Neutrophil (primary cell): ENCODE results near the gene HK1.

Source experiments
- H3K27ac ChIP-seq: fragments of 200-600 bp; sonication (generic); 2 replicates; pipeline ENCODE4 v1.5.1; 2016; ENCODE audit warnings: mild to moderate bottlenecking, moderate library complexity
- H3K27me3 ChIP-seq: fragments of 200-600 bp; sonication (generic); 2 replicates; pipeline ENCODE4 v1.6.0; 2016; ENCODE audit warnings: mild to moderate bottlenecking
- H3K36me3 ChIP-seq: fragments of 200-600 bp; sonication (generic); 2 replicates; pipeline ENCODE4 v1.5.1; 2017
- H3K4me1 ChIP-seq, 2 experiments: fragments of 200-600 bp in 1 of 2; sonication (generic) in 1 of 2; 1 replicate in 1 of 2; 2 replicates in 1 of 2; pipeline versions ENCODE4 v1.5.1 to v1.6.1; 2013 to 2016; ENCODE audit warnings: low read depth in 1 of 2, low read length in 1 of 2, mild to moderate bottlenecking in 1 of 2, moderate library complexity in 1 of 2; ENCODE audit not compliant: control insufficient read depth in 1 of 2, insufficient read depth in 1 of 2
- H3K4me3 ChIP-seq, 2 experiments: fragments of 200-600 bp in 1 of 2; sonication (generic) in 1 of 2; 1 replicate in 1 of 2; 2 replicates in 1 of 2; pipeline ENCODE4 v1.5.1; 2013 to 2016; ENCODE audit warnings: low read depth in 1 of 2, low read length in 1 of 2, mild to moderate bottlenecking in 1 of 2, moderate library complexity in 1 of 2
- H3K9me3 ChIP-seq: fragments of 200-600 bp; sonication (generic); 2 replicates; pipeline ENCODE4 v1.5.1; 2016
- TF ChIP-seq, protein P1 (sequence below): fragments of 200-600 bp; sonication (generic); IDR thresholded peaks from 2 replicates; pipeline ENCODE4 v1.5.1; 2016; ENCODE audit warnings: antibody characterized with exemption

HK1 gene

DNA sequence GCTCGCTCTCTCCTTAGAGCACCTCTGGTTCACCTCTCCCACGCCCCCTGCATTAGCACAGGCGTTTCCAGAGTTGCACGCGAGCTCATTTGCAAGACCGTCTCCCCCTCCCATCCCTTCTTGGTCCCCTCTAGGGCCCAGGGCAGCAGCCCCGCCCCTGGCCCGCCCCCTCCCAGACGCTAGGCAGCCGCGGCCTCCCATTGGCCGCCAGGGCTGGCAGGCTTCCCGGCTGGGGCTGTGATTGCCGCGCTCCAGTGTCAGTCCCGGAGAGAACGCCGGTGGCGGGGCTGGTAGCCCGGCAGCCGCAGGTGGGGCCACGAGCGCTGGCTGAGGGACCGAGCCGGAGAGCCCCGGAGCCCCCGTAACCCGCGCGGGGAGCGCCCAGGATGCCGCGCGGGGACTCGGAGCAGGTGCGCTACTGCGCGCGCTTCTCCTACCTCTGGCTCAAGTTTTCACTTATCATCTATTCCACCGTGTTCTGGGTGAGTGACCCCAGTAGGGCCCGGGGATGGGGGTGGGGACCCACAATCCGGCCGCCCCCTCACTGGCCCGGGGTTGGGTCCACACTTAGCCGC, 173.0 kb downstream of the HK1 start, which contains the start of gene TSPAN15:
Gene TSPAN15 (plus strand): TSS at position 257 of the 575 bp plus-strand sequence. CDS start 130 bp downstream, at position 387.
- Histone ChIP-seq H3K27me3 (peaks cover 45% of the 10 kb centered on the region), H3K4me3 (peak within 1 kb of the TSS; percentile 56 to 58), H3K4me1 (peaks cover 11 to 16% of the 10 kb centered on the region in 2 experiments), H3K9me3 (no peaks in the 10 kb centered on the region), H3K27ac (no peak within 1 kb of the TSS), H3K36me3 (no peaks in the 10 kb centered on the region)
- TF ChIP-seq, protein P1, sequence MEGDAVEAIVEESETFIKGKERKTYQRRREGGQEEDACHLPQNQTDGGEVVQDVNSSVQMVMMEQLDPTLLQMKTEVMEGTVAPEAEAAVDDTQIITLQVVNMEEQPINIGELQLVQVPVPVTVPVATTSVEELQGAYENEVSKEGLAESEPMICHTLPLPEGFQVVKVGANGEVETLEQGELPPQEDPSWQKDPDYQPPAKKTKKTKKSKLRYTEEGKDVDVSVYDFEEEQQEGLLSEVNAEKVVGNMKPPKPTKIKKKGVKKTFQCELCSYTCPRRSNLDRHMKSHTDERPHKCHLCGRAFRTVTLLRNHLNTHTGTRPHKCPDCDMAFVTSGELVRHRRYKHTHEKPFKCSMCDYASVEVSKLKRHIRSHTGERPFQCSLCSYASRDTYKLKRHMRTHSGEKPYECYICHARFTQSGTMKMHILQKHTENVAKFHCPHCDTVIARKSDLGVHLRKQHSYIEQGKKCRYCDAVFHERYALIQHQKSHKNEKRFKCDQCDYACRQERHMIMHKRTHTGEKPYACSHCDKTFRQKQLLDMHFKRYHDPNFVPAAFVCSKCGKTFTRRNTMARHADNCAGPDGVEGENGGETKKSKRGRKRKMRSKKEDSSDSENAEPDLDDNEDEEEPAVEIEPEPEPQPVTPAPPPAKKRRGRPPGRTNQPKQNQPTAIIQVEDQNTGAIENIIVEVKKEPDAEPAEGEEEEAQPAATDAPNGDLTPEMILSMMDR = no peak
